ENCODE measurements around the gene PRIMPOL. TPM values are rescaled to one million over a fixed set of nuclear protein-coding genes. Genes with fewer than 3 reads are reported as not detected.
"Not testable (repeated sequence)": the region's sequence is repeated elsewhere in the genome, so short reads cannot be mapped to it uniquely, and the experiment has no call there.

Gene PRIMPOL
- total RNA-seq, 1 experiment from 2014 or later, result 20.6 TPM

DNA sequence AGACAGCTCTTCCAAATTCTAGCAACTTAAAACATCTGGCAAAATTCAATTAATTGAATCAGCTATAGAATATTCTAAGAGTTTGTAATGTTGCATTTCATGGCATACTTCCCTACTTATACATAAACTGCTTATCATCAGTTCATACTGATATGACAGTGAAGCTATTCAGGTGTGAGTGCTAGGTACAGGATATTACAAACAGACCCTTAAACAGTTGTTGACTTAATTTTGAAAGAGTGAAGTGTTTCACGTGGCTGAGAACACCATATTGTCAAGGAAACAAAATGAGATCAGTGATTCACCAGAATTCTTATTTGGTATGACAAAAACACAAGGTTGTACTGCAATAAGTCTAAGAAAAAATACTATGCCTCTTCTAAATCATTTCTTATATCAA lies 56.9 kb downstream of the PRIMPOL start:
- DNase-seq (ENCODE audit: low read depth), result no peak

DNA sequence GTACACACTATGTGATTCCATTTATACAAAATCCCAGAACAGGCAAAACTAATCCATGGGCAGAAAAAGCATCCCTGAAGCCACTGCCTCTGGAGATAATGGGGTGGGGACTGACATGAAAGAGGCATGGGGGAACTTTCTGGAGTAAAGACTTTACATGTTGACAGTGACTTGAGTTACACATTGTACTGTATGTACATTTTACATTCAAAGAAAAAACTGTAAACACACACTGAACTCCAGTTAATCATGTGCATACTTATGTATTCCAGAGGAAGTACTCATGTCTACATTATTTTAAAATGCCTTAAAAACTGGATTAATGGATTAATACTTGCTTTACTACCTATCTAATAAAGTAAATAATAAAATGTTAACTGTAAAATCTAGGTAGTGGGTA lies 62.8 kb downstream of the PRIMPOL start:
- DNase-seq (ENCODE audit: low read depth), result no peak

DNA sequence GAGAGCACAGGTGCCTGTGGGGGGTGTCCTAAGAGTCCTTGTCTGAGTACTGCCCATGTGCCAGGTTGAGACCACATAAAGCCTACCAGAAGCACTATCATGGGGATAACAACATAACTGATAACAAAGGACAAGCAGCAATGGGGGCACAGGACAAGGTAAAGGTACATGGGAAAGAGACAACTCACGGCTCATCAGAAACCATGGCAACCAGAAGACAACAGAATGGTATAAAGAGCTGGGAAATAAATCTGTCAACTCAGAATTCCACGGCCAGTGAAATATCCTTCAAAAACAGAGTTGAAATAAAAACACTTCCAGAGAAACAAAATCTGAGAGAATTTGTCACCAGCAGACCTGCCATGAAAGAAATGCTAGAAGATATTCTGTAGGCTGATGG lies 64.3 kb downstream of the PRIMPOL start:
- no peak for DNase-seq (ENCODE audit: low read depth)

DNA sequence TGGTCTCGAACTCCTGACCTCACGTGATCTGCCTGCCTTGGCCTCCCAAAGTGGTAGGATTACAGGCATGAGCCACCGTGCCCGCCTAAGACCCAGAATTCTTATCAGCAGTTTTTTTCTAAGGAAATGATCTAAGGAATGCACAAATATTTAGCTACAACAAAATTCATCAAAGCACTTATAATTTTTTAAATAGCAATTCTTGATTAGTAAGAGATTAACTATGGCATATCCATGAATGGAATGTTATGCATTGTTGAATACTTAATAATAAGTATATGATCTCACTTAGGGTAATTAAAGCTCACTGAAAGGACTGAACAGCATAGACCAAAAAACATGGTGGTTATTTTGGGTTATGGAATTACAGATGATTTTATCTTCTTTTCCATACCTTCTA lies 66.0 kb downstream of the PRIMPOL start:
- no peak for DNase-seq (ENCODE audit: low read depth)

DNA sequence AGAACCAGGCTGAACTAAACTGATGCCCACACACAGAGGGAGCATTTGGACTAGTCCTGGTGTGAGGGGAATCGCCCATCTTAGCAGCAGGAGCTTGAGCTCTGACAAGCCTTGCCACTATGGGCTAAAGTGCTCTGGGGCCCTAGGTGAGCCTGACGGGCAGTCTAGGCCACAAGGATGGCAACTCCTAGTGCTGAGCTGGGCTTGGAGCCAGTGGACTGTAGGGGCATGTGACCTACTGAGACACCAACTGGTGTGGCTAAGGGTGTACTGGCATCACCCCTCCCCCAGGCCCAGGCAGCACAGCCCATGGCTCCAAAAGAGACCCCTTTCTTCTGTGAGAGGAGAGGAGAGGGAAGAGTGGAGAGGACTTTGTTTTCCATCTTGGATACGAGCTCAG lies 69.9 kb downstream of the PRIMPOL start:
- no peak for DNase-seq (ENCODE audit: low read depth)

DNA sequence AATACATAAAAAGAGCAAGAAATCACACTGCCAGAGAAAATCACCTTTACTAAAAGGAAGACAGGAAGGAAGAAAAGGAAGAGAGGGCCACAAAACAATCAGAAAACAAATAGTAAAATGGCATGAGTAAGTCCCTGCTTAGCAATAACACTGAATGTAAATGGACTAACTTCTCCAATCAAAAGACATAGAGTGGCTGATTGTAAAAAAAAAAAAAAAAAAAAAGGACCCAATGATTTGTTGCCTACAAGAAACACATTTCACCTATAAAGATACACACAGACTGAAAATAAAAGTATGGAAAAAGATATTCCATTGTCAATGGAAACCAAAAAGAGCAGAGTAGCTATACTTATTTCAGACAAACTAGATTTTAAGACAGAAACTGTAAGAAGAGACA lies 71.7 kb downstream of the PRIMPOL start:
- DNase-seq (ENCODE audit: low read depth), result no peak

DNA sequence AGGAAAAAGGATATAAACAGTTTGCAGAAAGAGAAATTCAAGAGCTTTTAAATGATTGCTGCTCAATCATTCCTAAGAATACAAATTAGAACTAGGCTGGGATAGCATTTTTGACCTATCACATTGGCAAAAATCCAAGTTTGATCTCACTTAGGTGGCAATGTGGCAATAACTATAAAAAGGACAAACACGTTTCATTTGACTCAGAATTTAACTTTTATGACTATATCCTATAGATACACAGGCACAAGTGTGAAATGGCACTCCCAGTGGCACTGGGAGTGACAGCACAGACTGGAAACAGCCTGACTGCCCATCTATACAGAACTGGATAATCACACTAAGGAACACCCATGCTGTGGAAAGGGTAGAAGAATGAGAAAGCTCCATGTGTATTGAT lies 73.3 kb downstream of the PRIMPOL start:
- no peak for DNase-seq (ENCODE audit: low read depth)

DNA sequence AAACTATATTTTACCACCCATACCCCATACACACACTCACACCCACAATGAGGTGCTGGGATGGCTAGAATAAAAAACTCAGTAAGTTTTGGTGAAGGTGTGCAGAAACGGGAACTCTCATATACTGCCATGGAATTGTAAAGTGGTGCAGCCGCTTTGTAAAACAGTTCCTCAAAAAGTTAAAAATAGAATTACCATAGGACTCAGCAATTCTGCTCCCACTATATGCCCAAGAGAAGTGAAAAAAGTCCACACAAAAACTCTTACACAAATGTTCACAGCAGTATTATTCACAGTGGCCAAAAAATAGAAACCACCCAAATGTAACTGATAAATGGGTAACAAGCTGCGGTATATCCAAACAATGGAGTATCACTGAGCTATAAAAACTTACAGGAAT lies 77.9 kb downstream of the PRIMPOL start:
- DNase-seq (ENCODE audit: low read depth), result no peak

DNA sequence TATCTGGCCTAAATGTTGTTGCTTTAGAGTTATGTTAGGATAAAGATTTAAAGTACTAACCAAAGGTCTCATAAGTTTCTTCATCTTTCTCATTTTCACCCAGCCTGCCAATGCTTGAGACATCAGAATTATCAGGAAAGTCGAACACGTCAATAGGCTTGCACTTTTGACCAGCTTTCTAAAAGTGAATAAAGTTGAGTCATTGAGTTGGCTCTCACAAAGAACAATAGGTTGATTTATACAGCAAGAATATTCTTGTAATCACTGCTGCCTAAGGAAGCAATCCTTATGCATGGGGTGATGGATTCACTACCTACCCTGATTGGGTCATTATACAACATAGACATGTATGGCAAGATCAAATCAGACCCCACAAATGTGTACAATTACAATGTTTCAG lies 79.3 kb downstream of the PRIMPOL start:
- no peak for DNase-seq (ENCODE audit: low read depth)

DNA sequence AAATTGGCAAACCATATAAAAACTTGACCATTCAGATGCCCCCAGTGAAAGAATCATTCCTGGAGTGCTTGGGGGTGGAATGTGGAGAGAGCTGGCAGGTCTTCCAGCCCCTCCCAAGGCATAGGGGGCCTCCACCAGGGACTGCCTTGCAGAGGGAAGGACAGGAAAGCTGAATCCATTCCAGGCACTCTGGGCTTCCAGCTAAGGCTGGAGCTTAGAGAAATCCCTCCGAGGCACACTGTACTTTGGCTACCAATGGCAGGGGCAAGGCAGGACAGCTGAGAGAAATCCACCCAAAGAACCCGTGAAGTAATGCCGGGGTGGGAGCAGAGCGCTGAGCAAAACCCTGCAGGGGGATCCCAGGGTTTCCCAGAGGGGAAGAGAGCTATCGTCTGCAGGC lies 80.4 kb downstream of the PRIMPOL start:
- DNase-seq (ENCODE audit: low read depth), result no peak

DNA sequence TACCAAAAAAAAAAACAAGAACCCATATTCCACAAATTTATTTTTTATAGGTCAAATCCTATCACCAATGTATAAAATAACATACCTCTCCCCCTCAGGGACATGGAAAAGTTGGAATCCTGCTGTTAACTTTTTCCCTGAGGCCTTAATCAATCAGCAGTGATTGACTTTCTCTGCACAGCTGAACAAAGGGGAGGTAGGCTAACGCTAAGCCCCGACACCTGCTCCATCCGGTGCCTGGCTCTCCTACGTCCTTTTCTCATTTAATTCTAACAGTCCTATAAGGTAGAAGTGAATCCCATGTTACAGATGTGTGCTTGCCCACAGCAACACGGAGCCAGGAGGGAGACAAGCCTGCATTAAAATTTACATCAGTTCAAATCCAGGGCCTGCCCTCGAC lies 81.5 kb downstream of the PRIMPOL start:
- DNase-seq (ENCODE audit: low read depth), result no peak

DNA sequence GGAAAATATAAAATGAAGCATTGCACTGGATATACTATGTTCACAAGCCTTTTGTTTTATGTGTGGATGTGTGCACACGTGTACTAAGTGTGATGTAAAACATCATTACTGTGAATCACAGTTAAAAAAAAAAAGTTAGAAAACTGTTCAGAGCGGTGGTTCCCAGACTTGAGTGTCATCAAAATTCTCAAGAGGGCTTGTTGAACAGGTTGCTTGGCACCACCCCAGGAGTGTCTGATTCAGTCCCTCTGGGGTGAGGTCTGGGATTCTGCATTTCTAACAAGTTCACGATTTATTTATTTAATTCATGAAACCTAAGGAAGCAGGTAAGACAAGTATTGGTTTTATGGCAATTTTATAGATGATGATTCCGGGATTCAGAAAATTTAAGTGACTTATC lies 82.6 kb downstream of the PRIMPOL start:
- DNase-seq (ENCODE audit: low read depth), result peak; percentile 47

DNA sequence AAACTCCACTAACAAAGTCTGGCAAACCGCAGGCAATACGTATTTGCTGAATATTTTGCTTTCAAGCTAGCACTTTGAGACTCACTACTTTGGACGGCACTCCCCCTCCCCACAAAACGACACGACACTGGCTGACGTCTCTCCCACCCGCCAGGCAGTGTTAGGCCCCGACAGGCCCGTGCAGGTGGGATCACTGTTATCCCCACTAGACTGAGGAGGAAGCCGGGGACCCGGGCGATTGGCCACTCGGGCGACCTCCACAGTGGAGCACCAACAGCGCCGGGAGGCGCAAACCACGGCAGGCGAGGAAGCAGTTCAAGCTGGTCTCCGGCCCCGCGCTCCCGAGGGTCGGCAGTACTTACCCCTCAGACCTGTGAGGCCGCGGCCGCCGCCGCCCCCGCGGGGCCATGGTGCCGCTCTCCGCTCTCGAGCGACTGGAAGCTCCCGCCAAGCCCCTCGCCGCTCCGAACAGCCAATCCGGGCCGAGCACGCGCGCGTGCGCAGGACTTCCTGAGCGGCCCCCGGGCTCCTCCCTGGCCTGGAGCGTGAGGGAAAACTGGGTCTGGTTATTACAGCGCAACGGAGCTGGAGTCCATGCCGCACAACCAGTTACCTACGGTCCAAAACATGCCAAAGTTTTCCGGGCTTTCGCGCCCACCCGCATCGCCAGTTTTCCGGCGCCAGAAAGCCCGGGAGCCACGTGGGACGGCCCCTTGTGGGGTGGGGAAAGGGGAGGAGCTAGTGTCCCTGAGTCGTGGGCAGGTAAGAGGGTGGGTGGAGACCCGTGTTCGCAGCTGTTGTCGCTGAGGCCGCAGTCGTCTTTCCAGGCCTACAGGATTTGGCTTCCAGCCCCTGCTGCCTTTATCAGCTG lies 84.4 kb downstream of the PRIMPOL start, which contains the start of gene CENPU:
Gene CENPU, minus strand, starts transcription at position 443 of the 871 bp plus-strand sequence. Its CDS starts 34 bp downstream, at position 409.
- peak; percentile 99 for DNase-seq (ENCODE audit: low read depth)

DNA sequence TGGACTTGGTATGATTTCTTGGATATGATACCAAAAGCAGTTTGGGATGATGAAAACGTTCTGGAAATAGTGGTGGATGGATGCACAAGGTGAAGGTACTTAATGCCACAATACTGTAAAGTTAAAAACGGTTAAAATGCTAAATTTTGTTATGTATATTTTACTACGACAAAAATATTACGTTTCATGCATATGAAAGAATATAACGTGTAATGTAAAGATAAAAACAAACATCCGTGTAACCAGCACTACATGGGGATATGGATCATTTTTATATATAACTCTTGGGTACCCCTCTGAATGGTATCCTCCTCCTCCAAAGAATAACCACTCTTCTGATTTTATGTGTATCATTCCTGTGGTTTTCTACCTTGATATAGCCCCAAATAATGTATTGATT lies 85.2 kb downstream of the PRIMPOL start:
- no peak for DNase-seq (ENCODE audit: low read depth)

DNA sequence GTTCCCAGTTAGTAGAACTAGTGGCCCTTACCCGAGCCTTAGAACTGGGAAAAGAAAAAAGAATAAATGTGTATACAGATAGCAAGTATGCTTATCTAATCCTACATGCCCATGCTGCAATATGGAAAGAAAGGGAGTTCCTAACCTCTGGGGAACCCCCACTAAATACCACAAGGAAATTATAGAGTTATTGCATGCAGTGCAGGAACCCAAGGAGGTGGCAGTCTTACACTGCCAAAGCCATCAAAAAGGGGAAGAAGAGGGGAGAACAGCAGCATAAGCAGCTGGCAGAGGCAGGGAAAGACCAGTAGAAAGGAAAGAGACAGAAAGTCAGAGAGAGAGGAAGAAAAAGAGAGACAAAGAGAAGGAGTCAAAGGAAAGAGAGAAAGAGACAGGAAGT lies 90.0 kb downstream of the PRIMPOL start:
- not testable (repeated sequence) for DNase-seq (ENCODE audit: low read depth)

DNA sequence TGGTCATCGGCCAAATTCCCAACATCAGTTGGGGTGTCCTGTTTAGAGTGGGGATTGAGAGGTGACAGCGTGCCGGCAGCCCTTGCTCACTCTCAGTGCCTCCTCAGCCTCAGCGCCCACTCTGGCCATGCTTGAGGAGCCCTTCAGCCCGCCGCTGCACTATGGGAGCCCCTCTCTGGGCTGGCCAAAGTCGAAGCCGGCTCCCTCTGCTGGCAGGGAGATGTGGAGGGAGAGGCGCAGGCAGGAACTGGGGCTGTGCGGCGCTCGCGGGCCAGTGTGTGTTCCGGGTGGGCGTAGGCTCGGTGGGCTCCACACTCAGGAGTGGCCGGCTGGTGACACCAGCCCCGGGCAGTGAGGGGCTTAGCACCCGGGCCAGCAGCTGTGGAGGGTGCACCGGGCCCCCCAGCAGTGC lies 91.4 kb downstream of the PRIMPOL start:
- no peak for DNase-seq (ENCODE audit: low read depth)

DNA sequence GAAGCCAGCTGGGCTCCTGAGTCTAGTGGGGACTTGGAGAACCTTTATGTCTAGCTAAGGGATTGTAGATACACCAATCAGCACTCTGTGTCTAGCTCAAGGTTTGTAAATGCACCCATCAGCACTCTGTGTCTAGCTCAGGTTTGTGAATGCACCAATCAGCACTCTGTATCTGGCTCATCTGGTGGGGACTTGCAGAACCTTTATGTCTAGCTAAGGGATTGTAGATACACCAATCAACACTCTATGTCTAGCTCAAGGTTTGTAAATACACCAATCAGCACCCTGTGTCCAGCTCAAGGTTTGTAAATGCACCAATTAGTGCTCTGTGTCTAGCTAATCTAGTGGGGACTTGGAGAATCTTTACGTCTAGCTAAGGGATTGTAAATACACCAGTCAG lies 92.1 kb downstream of the PRIMPOL start:
- DNase-seq (ENCODE audit: low read depth), result not testable (repeated sequence)

DNA sequence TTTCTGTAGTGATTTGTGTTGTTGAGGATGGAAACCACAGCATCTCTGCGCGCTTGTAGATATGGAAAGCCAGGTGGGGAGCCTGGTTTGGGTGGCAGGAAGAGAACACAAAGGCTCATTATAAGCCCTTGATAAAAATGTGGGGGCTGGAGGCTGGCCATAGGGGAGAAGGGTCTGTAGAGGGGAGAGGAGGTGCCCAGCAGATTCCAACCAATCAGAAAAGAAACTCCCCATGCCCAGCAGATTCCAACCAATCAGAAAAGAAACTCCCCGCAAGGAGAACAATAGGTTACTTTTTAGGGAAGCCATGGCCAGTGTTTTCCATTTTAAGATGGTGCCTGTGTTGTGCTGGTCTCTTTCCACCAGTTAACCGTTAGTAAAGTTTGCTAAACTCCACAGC lies 94.1 kb downstream of the PRIMPOL start:
- DNase-seq (ENCODE audit: low read depth), result no peak

DNA sequence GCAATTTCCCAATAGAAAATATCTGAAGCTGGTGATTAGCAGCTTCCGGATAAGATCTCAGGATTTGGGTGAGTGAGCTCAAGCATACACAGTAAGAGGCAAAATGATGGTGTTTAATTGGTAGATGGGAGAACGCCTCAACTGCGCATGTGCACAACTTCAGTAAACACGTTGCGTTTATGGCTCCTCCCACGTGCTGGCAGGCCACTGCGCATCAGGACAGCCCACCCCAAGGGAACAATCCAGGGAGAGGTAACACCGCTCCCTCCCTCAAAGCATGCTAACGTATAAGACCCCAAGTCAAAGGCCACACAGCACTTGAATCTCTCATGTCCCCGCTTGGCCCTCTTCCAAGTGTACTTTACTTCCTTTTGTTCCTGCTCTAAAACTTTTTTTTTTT lies 94.7 kb downstream of the PRIMPOL start:
- DNase-seq (ENCODE audit: low read depth), result no peak
